ENCODE measurements around the gene GLE1.

Gene GLE1

GRCh38 chr9:128552153-128552743 is 47.7 kb downstream of the GLE1 start, which contains the start of gene SPTAN1:
TSS of gene SPTAN1 (plus strand) at chr9:128552587. CDS start at chr9:128566741, 14,154 bp downstream.
- H3K4me3 ChIP-seq (ENCODE audit: low read depth, low read length), result peak within 1 kb of the TSS; percentile 87

GRCh38 chr9:128552744-128553440 is 48.4 kb downstream of the GLE1 start:
- Histone ChIP-seq H3K27me3 (ENCODE audit: control insufficient read depth, insufficient read depth, low read length) (no peaks in the 10 kb centered on the region; the same call in 1 of the 2 replicates), H3K4me3 (ENCODE audit: low read depth, low read length) (peak overlapping the region; percentile 87), H3K27ac (ENCODE audit: low read depth, low read length) (peak overlapping the region; percentile 87), H3K36me3 (ENCODE audit: control insufficient read depth, insufficient read depth, low read length) (no peaks in the 10 kb centered on the region), H3K9me3 (ENCODE audit: control insufficient read depth, insufficient read depth, low read length) (no peaks in the 10 kb centered on the region), H3K9ac (ENCODE audit: low read depth, low read length) (peak overlapping the region; percentile 76), H3K4me1 (ENCODE audit: control insufficient read depth, insufficient read depth, low read length) (peaks cover 52% of the 10 kb centered on the region)

More at GRCh38 chr9:128552153-128552743, 47.7 kb downstream of the GLE1 start, which contains the start of gene SPTAN1:
- H3K4me1 ChIP-seq (ENCODE audit: control insufficient read depth, insufficient read depth, low read length), result peaks cover 52% of the 10 kb centered on the region
- peak within 1 kb of the TSS; percentile 76 for H3K9ac ChIP-seq (ENCODE audit: low read depth, low read length)
- peak within 1 kb of the TSS; percentile 87 for H3K27ac ChIP-seq (ENCODE audit: low read depth, low read length)
- no peaks in the 10 kb centered on the region for H3K9me3 ChIP-seq (ENCODE audit: control insufficient read depth, insufficient read depth, low read length)
- no peaks in the 10 kb centered on the region; the same call in 1 of the 2 replicates for H3K27me3 ChIP-seq (ENCODE audit: control insufficient read depth, insufficient read depth, low read length)
- H3K36me3 ChIP-seq (ENCODE audit: control insufficient read depth, insufficient read depth, low read length), result no peaks in the 10 kb centered on the region

- Histone ChIP-seq H3K9ac (ENCODE audit: low read depth, low read length) (peak overlapping the region; percentile 76; the same call in 1 of the 2 replicates), H3K27me3 (ENCODE audit: control insufficient read depth, insufficient read depth, low read length) (no peaks in the 10 kb centered on the region; the same call in 1 of the 2 replicates), H3K9me3 (ENCODE audit: control insufficient read depth, insufficient read depth, low read length) (no peaks in the 10 kb centered on the region), H3K4me1 (ENCODE audit: control insufficient read depth, insufficient read depth, low read length) (peaks cover 57% of the 10 kb centered on the region), H3K27ac (ENCODE audit: low read depth, low read length) (peak overlapping the region; percentile 80), H3K36me3 (ENCODE audit: control insufficient read depth, insufficient read depth, low read length) (no peaks in the 10 kb centered on the region), H3K4me3 (ENCODE audit: low read depth, low read length) (peak overlapping the region; percentile 87)
Observed at GRCh38 chr9:128553728-128554127, 49.2 kb downstream of the GLE1 start.

- Histone ChIP-seq H3K27ac (ENCODE audit: low read depth, low read length) (peak overlapping the region; percentile 80), H3K9me3 (ENCODE audit: control insufficient read depth, insufficient read depth, low read length) (no peaks in the 10 kb centered on the region), H3K4me1 (ENCODE audit: control insufficient read depth, insufficient read depth, low read length) (peaks cover 60% of the 10 kb centered on the region), H3K27me3 (ENCODE audit: control insufficient read depth, insufficient read depth, low read length) (no peaks in the 10 kb centered on the region; the same call in 1 of the 2 replicates), H3K9ac (ENCODE audit: low read depth, low read length) (no peak overlapping the region; the same call in 1 of the 2 replicates), H3K4me3 (ENCODE audit: low read depth, low read length) (peak overlapping the region; percentile 87), H3K36me3 (ENCODE audit: control insufficient read depth, insufficient read depth, low read length) (no peaks in the 10 kb centered on the region)
Observed at GRCh38 chr9:128554155-128554862, 49.8 kb downstream of the GLE1 start.

- Histone ChIP-seq H3K36me3 (ENCODE audit: control insufficient read depth, insufficient read depth, low read length) (no peaks in the 10 kb centered on the region), H3K4me1 (ENCODE audit: control insufficient read depth, insufficient read depth, low read length) (peaks cover 58% of the 10 kb centered on the region), H3K4me3 (ENCODE audit: low read depth, low read length) (peak overlapping the region; percentile 87), H3K27ac (ENCODE audit: low read depth, low read length) (peak overlapping the region; percentile 80), H3K9ac (ENCODE audit: low read depth, low read length) (peak overlapping the region; percentile 45), H3K27me3 (ENCODE audit: control insufficient read depth, insufficient read depth, low read length) (no peaks in the 10 kb centered on the region), H3K9me3 (ENCODE audit: control insufficient read depth, insufficient read depth, low read length) (no peaks in the 10 kb centered on the region)
Observed at GRCh38 chr9:128555180-128555721, 50.7 kb downstream of the GLE1 start.

GRCh38 chr9:128556276-128556675 is 51.8 kb downstream of the GLE1 start:
- Histone ChIP-seq H3K27me3 (ENCODE audit: control insufficient read depth, insufficient read depth, low read length) (no peaks in the 10 kb centered on the region), H3K9me3 (ENCODE audit: control insufficient read depth, insufficient read depth, low read length) (no peaks in the 10 kb centered on the region), H3K4me1 (ENCODE audit: control insufficient read depth, insufficient read depth, low read length) (peaks cover 48% of the 10 kb centered on the region), H3K4me3 (ENCODE audit: low read depth, low read length) (no peak overlapping the region), H3K27ac (ENCODE audit: low read depth, low read length) (no peak overlapping the region), H3K36me3 (ENCODE audit: control insufficient read depth, insufficient read depth, low read length) (no peaks in the 10 kb centered on the region), H3K9ac (ENCODE audit: low read depth, low read length) (no peak overlapping the region)

- Histone ChIP-seq H3K4me3 (ENCODE audit: low read depth, low read length) (no peak overlapping the region), H3K9ac (ENCODE audit: low read depth, low read length) (no peak overlapping the region), H3K27ac (ENCODE audit: low read depth, low read length) (no peak overlapping the region), H3K36me3 (ENCODE audit: control insufficient read depth, insufficient read depth, low read length) (no peaks in the 10 kb centered on the region), H3K27me3 (ENCODE audit: control insufficient read depth, insufficient read depth, low read length) (no peaks in the 10 kb centered on the region), H3K9me3 (ENCODE audit: control insufficient read depth, insufficient read depth, low read length) (no peaks in the 10 kb centered on the region), H3K4me1 (ENCODE audit: control insufficient read depth, insufficient read depth, low read length) (peaks cover 44% of the 10 kb centered on the region)
Observed at GRCh38 chr9:128556926-128557634, 52.6 kb downstream of the GLE1 start.

- H3K9ac ChIP-seq (ENCODE audit: low read depth, low read length), result no peak overlapping the region
- no peaks in the 10 kb centered on the region for H3K36me3 ChIP-seq (ENCODE audit: control insufficient read depth, insufficient read depth, low read length)
- H3K9me3 ChIP-seq (ENCODE audit: control insufficient read depth, insufficient read depth, low read length), result no peaks in the 10 kb centered on the region
- H3K4me1 ChIP-seq (ENCODE audit: control insufficient read depth, insufficient read depth, low read length), result peaks cover 38% of the 10 kb centered on the region
- no peak overlapping the region for H3K27ac ChIP-seq (ENCODE audit: low read depth, low read length)
- no peak overlapping the region for H3K4me3 ChIP-seq (ENCODE audit: low read depth, low read length)
- no peaks in the 10 kb centered on the region for H3K27me3 ChIP-seq (ENCODE audit: control insufficient read depth, insufficient read depth, low read length)
Observed at GRCh38 chr9:128558431-128559310, 54.2 kb downstream of the GLE1 start.

- H3K36me3 ChIP-seq (ENCODE audit: control insufficient read depth, insufficient read depth, low read length), result peaks cover 37% of the 10 kb centered on the region
- H3K9me3 ChIP-seq (ENCODE audit: control insufficient read depth, insufficient read depth, low read length), result no peaks in the 10 kb centered on the region
- no peak overlapping the region for H3K27ac ChIP-seq (ENCODE audit: low read depth, low read length)
- no peak overlapping the region for H3K4me3 ChIP-seq (ENCODE audit: low read depth, low read length)
- no peaks in the 10 kb centered on the region for H3K27me3 ChIP-seq (ENCODE audit: control insufficient read depth, insufficient read depth, low read length)
- H3K4me1 ChIP-seq (ENCODE audit: control insufficient read depth, insufficient read depth, low read length), result no peaks in the 10 kb centered on the region
- H3K9ac ChIP-seq (ENCODE audit: low read depth, low read length), result no peak overlapping the region
Observed at GRCh38 chr9:128565578-128565977, 61.1 kb downstream of the GLE1 start.

Data from HUES48 (cell line).